Stimulated activated CD4-positive, alpha-beta T cell treated with anti-CD3 and anti-CD28 coated beads, Interleukin-4, amount 100 ng/mL, for 24 hours (primary cell): Measurements from ENCODE around the gene FOLR3.
"Not testable (repeated sequence)": the region's sequence is repeated elsewhere in the genome, so short reads cannot be mapped to it uniquely, and the experiment has no call there.

Experiments used
- DNase-seq: peaks from one replicate; pipeline ENCODE4 v3.0.0-alpha.2; 2020

The FOLR3 gene

GRCh38 chr11:72124046-72124445 lies 11.5 kb upstream of the FOLR3 start:
- DNase-seq = no peak

GRCh38 chr11:72125956-72126355 lies 9.6 kb upstream of the FOLR3 start:
- DNase-seq = no peak

GRCh38 chr11:72127923-72128322 lies 7.6 kb upstream of the FOLR3 start:
- no peak for DNase-seq

- no peak for DNase-seq
Measured at GRCh38 chr11:72129381-72129780, 6.1 kb upstream of the FOLR3 start.

- DNase-seq = no peak
Measured at GRCh38 chr11:72132646-72133045, 2.9 kb upstream of the FOLR3 start.

- no peak for DNase-seq
Measured at GRCh38 chr11:72135891-72136683, 562 bp downstream of the FOLR3 start.

- no peak for DNase-seq
Measured at GRCh38 chr11:72136684-72137262, 1.2 kb downstream of the FOLR3 start.

- DNase-seq = no peak
Measured at GRCh38 chr11:72138821-72139390, 3.4 kb downstream of the FOLR3 start.

- no peak for DNase-seq
Measured at GRCh38 chr11:72139500-72139899, 4.0 kb downstream of the FOLR3 start.

GRCh38 chr11:72140661-72141060 lies 5.1 kb downstream of the FOLR3 start:
- no peak for DNase-seq

- peak; percentile 21 for DNase-seq
Measured at GRCh38 chr11:72141066-72141465, 5.5 kb downstream of the FOLR3 start.

- not testable (repeated sequence) for DNase-seq
Measured at GRCh38 chr11:72142086-72142485, 6.6 kb downstream of the FOLR3 start.

- not testable (repeated sequence) for DNase-seq
Measured at GRCh38 chr11:72142543-72142942, 7.0 kb downstream of the FOLR3 start.

GRCh38 chr11:72144807-72145565 lies 9.5 kb downstream of the FOLR3 start:
- no peak for DNase-seq

- DNase-seq = no peak
Measured at GRCh38 chr11:72146625-72147024, 11.1 kb downstream of the FOLR3 start.

GRCh38 chr11:72150882-72151281 lies 15.4 kb downstream of the FOLR3 start:
- no peak for DNase-seq

- DNase-seq = not testable (repeated sequence)
Measured at GRCh38 chr11:72153874-72154273, 18.3 kb downstream of the FOLR3 start.

GRCh38 chr11:72154816-72155215 lies 19.3 kb downstream of the FOLR3 start:
- no peak for DNase-seq

GRCh38 chr11:72155751-72156150 lies 20.2 kb downstream of the FOLR3 start:
- no peak for DNase-seq

- DNase-seq = no peak
Measured at GRCh38 chr11:72157131-72157530, 21.6 kb downstream of the FOLR3 start.

- DNase-seq = no peak
Measured at GRCh38 chr11:72160319-72160718, 24.8 kb downstream of the FOLR3 start.

GRCh38 chr11:72162891-72163492 lies 27.5 kb downstream of the FOLR3 start:
- no peak for DNase-seq

GRCh38 chr11:72164187-72164586 lies 28.7 kb downstream of the FOLR3 start:
- DNase-seq = not testable (repeated sequence)
